Skeletal muscle satellite cell (primary cell): ENCODE data around the gene C10orf143.

Experiments
- H3K27me3 ChIP-seq: 2 replicates; pipeline ENCODE4 v1.7.0; 2013; ENCODE audit warnings: low read length; ENCODE audit not compliant: control insufficient read depth, insufficient read depth
- H3K36me3 ChIP-seq: 2 replicates; pipeline ENCODE4 v1.7.0; 2013; ENCODE audit warnings: mild to moderate bottlenecking, control low read depth, low read length; ENCODE audit not compliant: insufficient read depth
- H3K4me1 ChIP-seq: 2 replicates; pipeline ENCODE4 v1.7.0; 2013; ENCODE audit warnings: low read length; ENCODE audit not compliant: control insufficient read depth, insufficient read depth
- H3K4me2 ChIP-seq: 2 replicates; pipeline ENCODE4 v1.7.0; 2013; ENCODE audit warnings: mild to moderate bottlenecking, low read length
- H3K4me3 ChIP-seq: 2 replicates; pipeline ENCODE4 v1.7.0; 2013; ENCODE audit warnings: low read length
- H3K9ac ChIP-seq: 2 replicates; pipeline ENCODE4 v1.7.0; 2013; ENCODE audit warnings: mild to moderate bottlenecking, low read depth, low read length, moderate library complexity
- H3K9me3 ChIP-seq: replicated peaks from 2 replicates; pipeline ENCODE4 v1.7.0; 2013; ENCODE audit warnings: mild to moderate bottlenecking, control low read depth, low read length

C10orf143 gene

DNA sequence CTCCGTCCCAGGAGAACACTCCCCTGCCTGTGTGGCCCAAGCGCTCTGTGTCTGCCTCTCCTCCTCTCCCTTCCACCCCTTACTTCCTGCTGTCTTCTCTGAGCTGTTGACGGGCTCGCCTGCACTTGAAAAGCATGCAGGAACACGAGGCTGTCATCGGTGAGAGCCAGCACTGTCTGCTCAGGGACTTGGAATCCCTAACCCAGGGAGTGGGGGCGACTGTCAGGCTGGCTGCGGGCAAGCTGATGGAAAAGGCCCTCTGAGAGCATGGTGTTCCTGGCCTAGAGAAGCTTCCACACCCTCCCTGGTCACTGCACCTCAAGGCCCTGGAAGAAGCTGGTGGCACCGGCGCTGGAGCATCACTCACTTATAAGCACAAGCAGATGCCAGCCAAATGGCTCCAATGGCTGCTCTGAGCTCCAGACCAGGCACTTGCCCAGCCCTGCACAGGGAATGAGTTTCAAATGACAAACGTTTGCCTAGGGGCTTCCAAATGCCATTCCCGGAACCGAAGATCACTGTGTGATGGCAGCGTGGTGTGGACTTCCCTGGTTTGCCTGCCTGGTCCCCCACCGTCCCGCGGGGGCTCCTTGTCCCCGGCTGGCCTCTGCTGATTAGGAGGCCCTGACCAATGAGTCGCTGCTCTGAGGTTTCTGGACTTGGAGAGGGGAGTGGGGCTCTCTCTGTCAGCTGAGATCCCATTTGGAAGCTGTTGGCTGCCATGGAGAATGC is 89.8 kb downstream of the C10orf143 start:
- H3K4me3 ChIP-seq = peak overlapping the region; percentile 3
- peak overlapping the region; percentile 55 for H3K9ac ChIP-seq
- H3K27me3 ChIP-seq = no peaks in the 10 kb centered on the region
- peaks cover 46% of the 10 kb centered on the region for H3K4me1 ChIP-seq
- H3K9me3 ChIP-seq = no peaks in the 10 kb centered on the region
- H3K36me3 ChIP-seq = no peaks in the 10 kb centered on the region
- peak overlapping the region; percentile 38 for H3K4me2 ChIP-seq

DNA sequence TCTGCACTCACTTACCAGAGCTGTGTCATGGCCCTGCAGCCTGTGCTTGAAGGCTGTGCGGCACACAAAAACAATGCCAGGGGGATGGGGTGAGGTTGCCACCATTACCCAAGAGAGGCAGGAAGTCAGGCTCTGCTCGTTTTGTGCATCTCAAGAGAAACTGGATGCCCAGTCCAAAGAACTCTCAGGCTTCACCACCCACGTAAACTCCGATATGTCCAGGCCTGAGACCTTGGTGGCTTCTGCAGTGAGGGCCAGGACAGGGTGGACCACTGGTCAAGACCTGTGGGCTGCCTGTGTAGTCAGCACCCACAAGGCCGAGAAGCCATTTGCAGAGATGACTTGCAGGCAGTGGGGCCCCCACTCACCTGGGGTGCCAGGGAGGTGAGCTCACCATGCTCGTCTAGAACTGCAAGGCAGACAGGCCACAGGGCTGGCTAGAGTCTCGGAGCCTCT is 91.9 kb downstream of the C10orf143 start:
- Histone ChIP-seq H3K36me3 (no peaks in the 10 kb centered on the region), H3K4me1 (peaks cover 40% of the 10 kb centered on the region), H3K9ac (no peak overlapping the region), H3K4me2 (no peak overlapping the region), H3K4me3 (no peak overlapping the region), H3K9me3 (no peaks in the 10 kb centered on the region), H3K27me3 (no peaks in the 10 kb centered on the region)

DNA sequence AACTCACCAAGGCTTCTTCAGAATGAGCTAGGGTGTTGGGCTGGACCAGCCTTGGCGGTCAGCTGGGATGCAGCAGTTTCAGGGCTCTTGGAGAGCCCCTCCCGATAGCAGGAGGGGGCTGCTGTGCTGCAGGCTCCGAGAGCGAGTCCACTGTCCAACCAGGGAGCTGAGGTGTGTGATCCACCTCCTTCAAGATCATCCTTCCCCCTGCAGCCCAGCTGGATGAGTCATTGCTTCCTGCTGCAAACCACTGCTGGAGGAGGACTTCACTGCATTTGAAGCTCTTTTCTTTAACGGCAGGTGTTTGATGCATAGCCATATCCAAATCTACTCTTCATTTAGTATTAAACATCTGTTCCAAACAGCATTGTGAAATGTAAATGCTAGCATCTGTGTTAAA is 92.4 kb downstream of the C10orf143 start:
- Histone ChIP-seq H3K27me3 (peaks cover under 1% of the 10 kb centered on the region), H3K4me3 (no peak overlapping the region), H3K4me1 (peaks cover 37% of the 10 kb centered on the region), H3K9me3 (no peaks in the 10 kb centered on the region), H3K36me3 (no peaks in the 10 kb centered on the region), H3K9ac (no peak overlapping the region), H3K4me2 (no peak overlapping the region)

DNA sequence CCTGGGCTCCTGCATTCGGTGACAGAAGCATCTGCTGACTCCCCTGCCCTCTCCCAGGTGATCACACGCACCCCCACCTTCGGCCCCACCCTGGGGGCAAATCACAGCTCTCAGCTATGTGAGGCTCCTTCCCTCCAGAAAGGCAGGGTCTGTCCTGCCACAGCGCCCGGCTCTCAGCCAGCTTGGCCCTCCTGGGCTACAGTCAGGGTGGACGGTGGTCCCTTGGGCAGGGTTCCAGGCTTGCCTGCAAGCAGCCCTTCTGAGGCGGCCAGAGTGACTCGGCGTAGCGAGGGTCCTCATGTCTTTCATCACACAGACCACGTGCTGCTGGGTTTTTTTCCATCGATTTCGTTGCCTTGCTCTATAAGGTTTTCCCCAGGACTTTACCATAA is 93.0 kb downstream of the C10orf143 start:
- H3K4me1 ChIP-seq = peaks cover 31% of the 10 kb centered on the region
- no peak overlapping the region for H3K9ac ChIP-seq
- H3K4me2 ChIP-seq = no peak overlapping the region
- no peaks in the 10 kb centered on the region for H3K9me3 ChIP-seq
- H3K27me3 ChIP-seq = peaks cover 6% of the 10 kb centered on the region
- H3K4me3 ChIP-seq = no peak overlapping the region
- no peaks in the 10 kb centered on the region for H3K36me3 ChIP-seq

DNA sequence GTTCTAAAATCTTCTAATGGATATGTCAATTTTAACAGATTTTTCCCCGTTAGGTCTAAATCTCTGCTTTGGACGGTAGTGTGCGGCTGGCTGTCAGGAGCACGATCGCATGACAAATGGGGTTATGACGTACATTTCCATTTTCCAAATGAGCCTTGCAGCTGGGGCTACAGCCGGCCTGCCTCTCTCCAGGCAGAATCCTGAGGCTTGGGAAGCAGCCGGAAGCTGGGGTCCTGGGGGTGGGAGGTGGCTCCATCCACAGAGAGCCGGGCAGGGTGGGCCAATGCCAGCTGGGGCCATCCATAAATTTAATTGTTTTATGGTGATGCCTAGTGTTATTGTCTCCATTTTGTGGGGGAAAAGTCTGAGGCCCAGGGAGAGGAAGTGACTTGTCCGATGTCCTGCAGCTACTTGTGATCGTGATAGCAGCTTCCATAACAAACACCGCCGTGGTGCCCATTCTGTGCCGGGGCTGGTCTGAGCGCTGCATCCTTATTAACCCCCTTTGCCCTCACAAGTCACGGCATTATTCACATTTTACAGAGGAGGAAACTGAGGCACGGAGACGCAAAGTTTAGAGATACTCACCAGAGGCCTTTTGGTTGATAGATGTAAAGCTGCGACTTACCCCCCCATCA is 93.5 kb downstream of the C10orf143 start:
- H3K4me1 ChIP-seq = peaks cover 26% of the 10 kb centered on the region
- peaks cover 6% of the 10 kb centered on the region for H3K27me3 ChIP-seq
- no peak overlapping the region for H3K9ac ChIP-seq
- no peak overlapping the region for H3K4me2 ChIP-seq
- no peak overlapping the region for H3K4me3 ChIP-seq
- H3K9me3 ChIP-seq = no peaks in the 10 kb centered on the region
- H3K36me3 ChIP-seq = no peaks in the 10 kb centered on the region

DNA sequence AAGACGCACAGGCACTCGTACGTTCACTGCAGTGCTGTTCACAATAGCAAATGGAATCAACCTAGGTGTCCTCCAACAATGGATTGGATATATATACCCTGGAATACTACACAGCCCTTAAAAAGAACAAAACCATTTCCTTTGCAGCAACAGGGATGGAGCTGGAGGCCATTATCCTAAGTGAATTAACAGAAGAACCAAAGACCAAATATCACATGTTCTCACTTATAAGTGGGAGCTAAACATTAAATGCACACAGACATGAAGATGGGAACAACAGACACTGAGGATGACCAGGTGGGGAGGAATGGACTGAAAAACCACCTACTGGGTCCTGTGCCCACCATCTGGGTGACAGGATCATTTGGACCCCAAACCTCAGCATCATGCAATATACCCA is 94.5 kb downstream of the C10orf143 start:
- Histone ChIP-seq H3K4me3 (no peak overlapping the region), H3K27me3 (peaks cover 9% of the 10 kb centered on the region), H3K36me3 (no peaks in the 10 kb centered on the region), H3K4me2 (no peak overlapping the region), H3K9ac (no peak overlapping the region), H3K4me1 (peaks cover 16% of the 10 kb centered on the region), H3K9me3 (no peaks in the 10 kb centered on the region)

DNA sequence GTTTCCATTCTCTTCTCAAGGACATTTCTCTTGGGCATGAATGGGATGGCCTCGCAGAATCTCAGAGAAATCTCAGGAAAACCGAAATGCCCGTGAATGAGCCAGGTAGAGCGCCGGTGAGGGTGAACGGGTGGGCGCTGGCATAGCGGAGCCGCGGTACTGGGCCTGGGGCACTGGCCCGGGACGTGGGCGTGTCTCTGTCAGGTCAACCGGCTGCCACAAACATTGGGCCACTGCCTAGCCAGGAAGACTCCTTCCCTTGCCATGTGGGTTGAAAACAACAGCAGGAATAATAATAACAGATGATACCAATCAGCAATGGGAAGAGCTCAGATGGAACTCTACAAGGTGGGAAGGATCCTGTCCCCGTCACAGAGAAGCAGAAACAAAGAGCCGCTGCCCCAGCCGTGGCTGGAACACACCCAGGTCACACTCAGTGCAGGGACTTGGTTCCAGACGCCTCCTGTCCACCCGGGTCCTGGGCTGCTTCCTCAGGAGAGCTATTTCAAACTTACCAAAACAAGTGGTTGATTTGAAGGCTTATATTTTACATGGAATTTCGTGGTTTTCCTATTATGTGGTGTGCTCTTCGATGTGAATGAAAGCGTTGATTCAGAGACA is 95.4 kb downstream of the C10orf143 start:
- H3K9me3 ChIP-seq = no peaks in the 10 kb centered on the region
- no peak overlapping the region for H3K9ac ChIP-seq
- H3K36me3 ChIP-seq = no peaks in the 10 kb centered on the region

DNA sequence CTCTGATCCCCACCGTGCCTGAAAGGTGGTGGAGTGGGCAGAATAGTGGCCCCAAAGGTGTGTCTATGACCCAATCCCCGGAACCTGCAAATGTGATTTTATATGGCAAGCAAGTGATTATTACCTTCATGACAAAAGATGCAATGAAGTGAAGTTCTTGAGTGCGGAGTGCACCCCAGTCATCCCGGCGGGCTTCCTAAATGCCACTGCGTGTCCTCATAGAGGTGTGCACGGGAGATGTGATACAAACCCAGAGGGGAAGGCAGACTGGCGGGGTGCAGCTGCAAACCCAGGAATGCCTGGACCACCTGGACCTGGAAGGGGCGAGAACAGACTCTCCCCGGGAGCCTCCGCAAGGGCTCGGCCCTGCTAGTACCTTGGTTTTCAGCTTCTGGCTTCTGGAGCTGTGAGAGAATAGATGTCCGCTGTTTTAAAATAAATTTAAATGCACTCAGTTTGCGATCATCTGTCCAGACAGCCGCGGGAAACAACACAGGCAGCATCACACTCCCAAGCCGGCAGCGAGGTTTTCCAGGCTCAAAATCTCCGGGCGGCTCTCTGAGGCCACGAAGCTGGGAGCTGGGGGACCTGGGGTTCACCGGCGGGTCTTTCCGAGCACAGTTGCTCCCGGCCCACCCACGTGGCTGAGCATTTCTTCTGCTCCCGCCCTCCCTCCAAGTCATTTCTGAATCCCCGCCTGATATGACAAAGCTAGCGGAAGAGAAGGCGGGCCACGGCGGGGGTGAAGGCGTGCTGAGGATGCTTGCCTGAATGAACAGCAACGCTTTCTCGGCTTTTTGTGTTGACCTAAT is 96.2 kb downstream of the C10orf143 start:
- Histone ChIP-seq H3K27me3 (peaks cover 9% of the 10 kb centered on the region), H3K4me2 (no peak overlapping the region), H3K9ac (no peak overlapping the region), H3K4me1 (peaks cover 6% of the 10 kb centered on the region), H3K4me3 (no peak overlapping the region), H3K9me3 (no peaks in the 10 kb centered on the region), H3K36me3 (no peaks in the 10 kb centered on the region)

More for the DNA sequence above, 95.4 kb downstream of the C10orf143 start:
- Histone ChIP-seq H3K4me3 (no peak overlapping the region), H3K4me2 (no peak overlapping the region), H3K27me3 (peaks cover 9% of the 10 kb centered on the region), H3K4me1 (peaks cover 7% of the 10 kb centered on the region)
